Placental pericyte (primary cell): ENCODE data around the gene ZNF570. TPM values are rescaled to one million over a fixed set of nuclear protein-coding genes. Genes with fewer than 3 reads are reported as not detected.

ENCODE experiments used
- total RNA-seq: library from RNA; depleted of rRNA; stranded (reverse); fragments of >200 nt; gene quantifications from 2 replicates; pipeline ENCODE4 v1.2.3, GENCODE V29; 2012

The ZNF570 gene
- total RNA-seq = 6.3 and 8.4 TPM in 2 replicates

GRCh38 chr19:37468961-37469777, at the start of gene ZNF570:
ZNF570 (plus strand) TSS chr19:37469356; CDS start chr19:37470355, 999 bp downstream.

GRCh38 chr19:37466798-37467607, 2.2 kb upstream of the ZNF570 start, which contains the start of gene ZNF569:
ZNF569 (minus strand) TSS chr19:37467444; CDS start chr19:37444921, 22,523 bp downstream.

GRCh38 chr19:37506387-37507166, 37.4 kb downstream of the ZNF570 start, which contains the start of gene ZNF793:
ZNF793 (plus strand) TSS chr19:37506939; CDS start chr19:37523440, 16,501 bp downstream.

Other genes starting within 250 kb of the ZNF570 start
- gene ZNF527, start 98.3 kb upstream of the ZNF570 start, total RNA-seq = 2.8 and 4.9 TPM in 2 replicates
- gene ZNF569, start 1.9 kb upstream of the ZNF570 start, total RNA-seq = 3.7 and 6.3 TPM in 2 replicates
- 0.44 and 1.0 TPM in 2 replicates for gene ZNF793, start 37.6 kb downstream of the ZNF570 start, total RNA-seq
- 1.1 and 1.5 TPM in 2 replicates for gene ZNF571, start 125.4 kb downstream of the ZNF570 start, total RNA-seq
- 0.22 and 0.29 TPM in 2 replicates for gene ZNF540, start 125.5 kb downstream of the ZNF570 start, total RNA-seq
- 10.9 and 21.9 TPM in 2 replicates for gene ZFP30, start 186.1 kb downstream of the ZNF570 start, total RNA-seq